GM13977 (cell line): Measurements from ENCODE around the gene COA7.

ENCODE experiments used
- DNase-seq: peaks from one replicate; pipeline ENCODE4 v3.0.0; 2012; ENCODE audit warnings: low spot score
- in situ Hi-C: fragments of 300-500 bp; cut with MboI; formaldehyde crosslinking; loops from one replicate; pipeline ENCODE4 v1.12.0; 2022; ENCODE audit warnings: low sequenced_read_pairs, low pct_unique_long_range_greater_than_20kb, mixed read lengths, inconsistent platforms; ENCODE audit not compliant: unreplicated experiment
- TF ChIP-seq, protein P1 (sequence below): IDR thresholded peaks from 2 replicates; pipeline ENCODE4 v1.5.1; 2012; ENCODE audit warnings: mild to moderate bottlenecking, control low read depth; ENCODE audit not compliant: insufficient read depth; ENCODE audit errors: extremely low read depth, missing control alignments

COA7 gene

DNA sequence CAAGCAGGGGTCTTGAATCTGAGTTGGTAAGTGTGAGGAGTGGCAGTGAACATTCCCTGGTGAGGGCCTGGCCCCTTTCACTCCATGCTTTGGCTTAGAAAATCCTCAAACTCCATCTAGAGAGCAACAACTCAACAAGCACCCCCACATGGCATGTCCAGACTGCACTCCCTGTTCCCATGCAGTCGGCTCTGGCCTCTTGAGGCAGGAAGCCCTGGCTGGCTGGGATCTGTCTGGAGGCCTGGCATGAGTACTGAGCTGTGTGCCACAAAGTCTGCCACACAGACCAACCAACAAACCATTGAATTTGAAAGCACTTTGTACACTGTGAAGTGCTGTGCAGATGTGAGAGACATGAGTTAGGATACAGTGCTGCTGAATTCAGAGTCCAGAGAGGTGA is 25.2 kb downstream of the COA7 start:
- DNase-seq: no peak
- TF ChIP-seq, protein P1, sequence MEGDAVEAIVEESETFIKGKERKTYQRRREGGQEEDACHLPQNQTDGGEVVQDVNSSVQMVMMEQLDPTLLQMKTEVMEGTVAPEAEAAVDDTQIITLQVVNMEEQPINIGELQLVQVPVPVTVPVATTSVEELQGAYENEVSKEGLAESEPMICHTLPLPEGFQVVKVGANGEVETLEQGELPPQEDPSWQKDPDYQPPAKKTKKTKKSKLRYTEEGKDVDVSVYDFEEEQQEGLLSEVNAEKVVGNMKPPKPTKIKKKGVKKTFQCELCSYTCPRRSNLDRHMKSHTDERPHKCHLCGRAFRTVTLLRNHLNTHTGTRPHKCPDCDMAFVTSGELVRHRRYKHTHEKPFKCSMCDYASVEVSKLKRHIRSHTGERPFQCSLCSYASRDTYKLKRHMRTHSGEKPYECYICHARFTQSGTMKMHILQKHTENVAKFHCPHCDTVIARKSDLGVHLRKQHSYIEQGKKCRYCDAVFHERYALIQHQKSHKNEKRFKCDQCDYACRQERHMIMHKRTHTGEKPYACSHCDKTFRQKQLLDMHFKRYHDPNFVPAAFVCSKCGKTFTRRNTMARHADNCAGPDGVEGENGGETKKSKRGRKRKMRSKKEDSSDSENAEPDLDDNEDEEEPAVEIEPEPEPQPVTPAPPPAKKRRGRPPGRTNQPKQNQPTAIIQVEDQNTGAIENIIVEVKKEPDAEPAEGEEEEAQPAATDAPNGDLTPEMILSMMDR: no peak
- in situ Hi-C loops: no loop called here

DNA sequence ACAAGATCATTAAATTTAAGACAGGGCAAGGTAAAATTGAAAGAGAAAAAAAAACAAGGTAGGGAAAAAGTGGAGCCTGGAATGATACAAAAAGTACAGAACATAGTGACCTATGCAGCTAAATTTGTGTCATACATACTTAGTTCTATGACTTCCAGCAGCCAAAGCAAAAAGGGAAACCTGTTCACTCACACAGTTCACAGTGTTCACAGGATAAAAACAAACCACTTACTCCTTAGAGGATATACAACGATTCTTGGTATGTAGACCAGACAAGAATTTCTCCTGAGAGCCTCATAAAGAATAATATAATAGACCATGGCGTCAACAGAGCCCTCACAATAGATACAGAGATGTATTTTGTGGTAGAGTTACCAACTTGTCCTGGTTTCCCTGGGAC is 27.5 kb downstream of the COA7 start:
- no peak for DNase-seq
- in situ Hi-C loops: no loop called here
- TF ChIP-seq, protein P1: no peak

DNA sequence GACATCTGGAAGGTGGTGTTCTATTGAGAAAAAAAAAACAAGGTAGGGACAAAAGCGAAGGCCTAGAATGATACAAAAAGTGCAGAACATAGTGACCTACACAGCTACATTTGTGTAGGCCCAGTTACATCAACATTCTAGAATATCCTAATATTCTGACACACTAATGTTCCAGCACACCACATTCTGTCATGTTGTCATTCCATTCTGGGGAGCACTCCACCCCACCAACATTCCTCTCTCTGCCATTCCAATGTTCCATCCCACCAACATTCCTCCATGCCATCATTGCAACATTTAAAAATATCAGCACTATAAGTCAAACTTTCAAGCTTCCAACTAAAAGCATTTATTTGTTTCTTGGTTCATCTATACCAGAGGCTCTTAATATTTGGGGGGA is 28.5 kb downstream of the COA7 start:
- no peak for DNase-seq
- TF ChIP-seq, protein P1: no peak
- in situ Hi-C loops: no loop called here

DNA sequence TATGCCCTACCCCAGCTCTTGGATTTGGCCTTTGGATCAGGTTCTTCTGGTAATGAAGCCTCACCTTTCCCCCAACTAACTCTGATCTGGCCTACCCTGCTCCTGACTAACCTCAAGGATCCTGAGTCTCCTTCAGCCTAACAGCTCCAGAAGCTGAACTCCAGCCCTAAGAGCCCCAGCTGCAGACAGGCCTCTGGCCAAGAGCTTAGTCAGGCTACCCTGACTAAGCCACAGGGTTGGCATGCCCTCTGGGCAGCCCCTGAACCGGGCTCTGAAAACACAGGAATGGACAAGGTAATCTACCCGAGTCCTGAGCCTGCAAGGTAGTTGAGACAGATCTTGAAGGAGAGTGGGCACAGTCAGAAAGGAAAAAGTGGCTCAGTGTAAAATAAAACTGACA is 29.4 kb downstream of the COA7 start:
- TF ChIP-seq, protein P1: no peak
- in situ Hi-C loops: no loop called here
- DNase-seq: no peak

DNA sequence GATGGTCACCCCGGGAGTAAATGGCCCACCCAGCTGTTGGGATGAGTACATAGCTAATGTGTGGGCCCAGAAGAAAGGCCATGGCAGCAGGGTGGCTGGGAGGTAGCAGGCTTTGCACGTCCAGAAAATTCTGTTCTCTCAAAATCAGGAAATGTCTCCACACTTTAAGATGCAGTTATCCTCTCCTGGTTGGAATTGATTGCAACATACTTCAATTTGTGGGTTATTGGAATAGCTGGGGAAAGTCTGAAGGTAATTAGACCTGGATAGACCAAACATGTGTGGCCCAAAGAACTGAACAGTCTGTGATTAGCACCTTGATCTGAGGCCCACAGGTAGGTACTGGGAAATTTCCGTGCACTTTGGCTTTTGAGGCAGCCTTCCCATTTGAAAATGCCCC is 30.2 kb downstream of the COA7 start:
- TF ChIP-seq, protein P1: no peak
- DNase-seq: no peak
- in situ Hi-C loops: no loop called here

DNA sequence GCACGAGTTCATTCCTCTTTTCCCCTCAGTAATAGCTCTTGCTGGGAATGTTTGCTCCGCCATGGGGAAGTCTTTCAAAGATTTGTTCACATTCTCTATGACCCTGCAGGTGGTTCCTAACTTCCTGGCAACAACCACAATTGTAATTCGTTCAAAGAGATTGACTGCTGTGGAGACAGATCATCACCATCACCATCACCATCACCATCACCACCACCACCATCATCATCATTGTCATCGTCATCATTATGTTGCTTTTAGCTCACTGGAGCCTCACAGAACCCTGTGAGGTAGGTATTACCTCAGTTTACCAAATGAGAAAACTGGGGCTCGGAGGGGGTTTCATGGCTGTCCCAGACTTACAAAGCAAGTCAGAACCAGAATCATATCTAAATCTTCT is 30.9 kb downstream of the COA7 start:
- in situ Hi-C loops: no loop called here
- TF ChIP-seq, protein P1: no peak
- DNase-seq: no peak
